ENCODE measurements around the gene SUMO4.

SUMO4 gene

DNA sequence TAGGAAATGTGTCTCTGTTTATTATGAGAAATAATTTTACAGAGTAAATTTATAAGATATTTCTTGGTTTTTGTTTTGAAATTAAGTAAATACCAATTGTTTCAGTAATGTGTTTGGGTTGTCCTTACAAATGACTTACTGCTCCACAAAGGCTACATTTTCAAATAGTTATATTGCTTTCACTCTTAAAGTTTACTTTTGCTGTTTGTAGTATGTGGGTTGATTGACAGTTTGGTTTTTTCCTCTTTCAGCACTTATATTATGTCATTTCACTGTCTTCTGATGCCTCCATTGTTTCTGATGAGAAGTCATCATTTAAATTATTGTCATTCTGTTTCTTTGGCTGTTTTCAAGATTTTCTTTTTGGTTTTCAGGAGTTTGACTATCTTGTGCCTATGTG, 34.9 kb upstream of the SUMO4 start:
- H3K4me1 ChIP-seq (ENCODE audit: control insufficient read depth, insufficient read depth, low read length) = peaks cover 20% of the 10 kb centered on the region
- H3K27ac ChIP-seq (ENCODE audit: extremely low read depth, low read depth, low read length) = no peak overlapping the region
- POLR2A ChIA-PET = no interaction called here

GRCh38 chr6:149366267-149366921, 33.7 kb upstream of the SUMO4 start:
- H3K4me1 ChIP-seq (ENCODE audit: control insufficient read depth, insufficient read depth, low read length) = peaks cover 20% of the 10 kb centered on the region
- TF ChIP-seq ZNF2 (tag by site-specific recombination; IDR thresholded peaks at IDR 0.05) (no peak), ZNF223 (tag by site-specific recombination; IDR thresholded peaks at IDR 0.05) (no peak), ZNF843 (tag by site-specific recombination; IDR thresholded peaks at IDR 0.05) (no peak), ZNF544 (tag by site-specific recombination; IDR thresholded peaks at IDR 0.05) (no peak), SCRT2 (tag by site-specific recombination; IDR thresholded peaks at IDR 0.05) (no peak), ZXDB (tag by site-specific recombination; IDR thresholded peaks at IDR 0.05) (no peak), KLF1 (tag by site-specific recombination; IDR thresholded peaks at IDR 0.05) (no peak), ZNF521 (tag by site-specific recombination; IDR thresholded peaks at IDR 0.05) (no peak), ZFP41 (tag by site-specific recombination; IDR thresholded peaks at IDR 0.05; ENCODE audit: borderline replicate concordance) (no peak), ZBTB48 (tag by site-specific recombination; IDR thresholded peaks at IDR 0.05) (no peak), ZNF354C (tag by site-specific recombination; IDR thresholded peaks at IDR 0.05; ENCODE audit: borderline replicate concordance, low read depth) (no peak), ZNF623 (tag by site-specific recombination; IDR thresholded peaks at IDR 0.05) (no peak), ZNF548 (tag by site-specific recombination; IDR thresholded peaks at IDR 0.05) (no peak)
- ChIA-PET CTCF (no interaction called here), POLR2A (no interaction called here)
- no peak overlapping the region for H3K4me3 ChIP-seq (ENCODE audit: low read depth, low read length)
- H3K9me3 ChIP-seq (ENCODE audit: control insufficient read depth, insufficient read depth, low read depth, low read length) = no peaks in the 10 kb centered on the region
- H3K36me3 ChIP-seq (ENCODE audit: control insufficient read depth in 2 of 2, insufficient read depth in 1 of 2, low read length in 2 of 2) = peaks cover 4 to 9% of the 10 kb centered on the region in 2 experiments; a peak in 2 of 3 replicates
- H3K27ac ChIP-seq (ENCODE audit: extremely low read depth, low read depth, low read length) = no peak overlapping the region

More for the DNA sequence above, 34.9 kb upstream of the SUMO4 start:
- peaks cover 0 to 7% of the 10 kb centered on the region in 2 experiments; a peak in 1 of 3 replicates for H3K36me3 ChIP-seq (ENCODE audit: control insufficient read depth in 2 of 2, insufficient read depth in 1 of 2, low read length in 2 of 2)
- no peak overlapping the region for H3K4me3 ChIP-seq (ENCODE audit: low read depth, low read length)
- H3K9me3 ChIP-seq (ENCODE audit: control insufficient read depth, insufficient read depth, low read depth, low read length) = no peaks in the 10 kb centered on the region
- CTCF ChIA-PET = no interaction called here
- TF ChIP-seq, protein P1, sequence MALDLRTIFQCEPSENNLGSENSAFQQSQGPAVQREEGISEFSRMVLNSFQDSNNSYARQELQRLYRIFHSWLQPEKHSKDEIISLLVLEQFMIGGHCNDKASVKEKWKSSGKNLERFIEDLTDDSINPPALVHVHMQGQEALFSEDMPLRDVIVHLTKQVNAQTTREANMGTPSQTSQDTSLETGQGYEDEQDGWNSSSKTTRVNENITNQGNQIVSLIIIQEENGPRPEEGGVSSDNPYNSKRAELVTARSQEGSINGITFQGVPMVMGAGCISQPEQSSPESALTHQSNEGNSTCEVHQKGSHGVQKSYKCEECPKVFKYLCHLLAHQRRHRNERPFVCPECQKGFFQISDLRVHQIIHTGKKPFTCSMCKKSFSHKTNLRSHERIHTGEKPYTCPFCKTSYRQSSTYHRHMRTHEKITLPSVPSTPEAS (tag by site-specific recombination; IDR thresholded peaks at IDR 0.05) = no peak
- TF ChIP-seq, protein P2, sequence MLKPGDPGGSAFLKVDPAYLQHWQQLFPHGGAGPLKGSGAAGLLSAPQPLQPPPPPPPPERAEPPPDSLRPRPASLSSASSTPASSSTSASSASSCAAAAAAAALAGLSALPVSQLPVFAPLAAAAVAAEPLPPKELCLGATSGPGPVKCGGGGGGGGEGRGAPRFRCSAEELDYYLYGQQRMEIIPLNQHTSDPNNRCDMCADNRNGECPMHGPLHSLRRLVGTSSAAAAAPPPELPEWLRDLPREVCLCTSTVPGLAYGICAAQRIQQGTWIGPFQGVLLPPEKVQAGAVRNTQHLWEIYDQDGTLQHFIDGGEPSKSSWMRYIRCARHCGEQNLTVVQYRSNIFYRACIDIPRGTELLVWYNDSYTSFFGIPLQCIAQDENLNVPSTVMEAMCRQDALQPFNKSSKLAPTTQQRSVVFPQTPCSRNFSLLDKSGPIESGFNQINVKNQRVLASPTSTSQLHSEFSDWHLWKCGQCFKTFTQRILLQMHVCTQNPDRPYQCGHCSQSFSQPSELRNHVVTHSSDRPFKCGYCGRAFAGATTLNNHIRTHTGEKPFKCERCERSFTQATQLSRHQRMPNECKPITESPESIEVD (tag by site-specific recombination; IDR thresholded peaks at IDR 0.05) = peak; percentile 82

- Histone ChIP-seq H3K27ac (ENCODE audit: extremely low read depth, low read depth, low read length) (no peak overlapping the region), H3K4me3 (ENCODE audit: low read depth, low read length) (no peak overlapping the region), H3K4me1 (ENCODE audit: control insufficient read depth, insufficient read depth, low read length) (peaks cover 20% of the 10 kb centered on the region), H3K9me3 (ENCODE audit: control insufficient read depth, insufficient read depth, low read depth, low read length) (no peaks in the 10 kb centered on the region), H3K36me3 (ENCODE audit: control insufficient read depth in 2 of 2, insufficient read depth in 1 of 2, low read length in 2 of 2) (peaks cover 4 to 10% of the 10 kb centered on the region in 2 experiments; a peak in 2 of 3 replicates)
- POLR2A ChIA-PET = no interaction called here
- TF ChIP-seq PRDM1 (tag by site-specific recombination; IDR thresholded peaks at IDR 0.05) = 0 out of 2 replicates have a peak, but pooled peaks have one; percentile 18
- no peak for TF ChIP-seq TRIM28 (IDR thresholded peaks at IDR 0.05; ENCODE audit: borderline replicate concordance, low read length)
- CTCF ChIA-PET = no interaction called here
These were observed 32.0 kb upstream of the SUMO4 start for GRCh38 chr6:149368065-149368464.
